Measurements from ENCODE around the gene MRPL32.

DNA sequence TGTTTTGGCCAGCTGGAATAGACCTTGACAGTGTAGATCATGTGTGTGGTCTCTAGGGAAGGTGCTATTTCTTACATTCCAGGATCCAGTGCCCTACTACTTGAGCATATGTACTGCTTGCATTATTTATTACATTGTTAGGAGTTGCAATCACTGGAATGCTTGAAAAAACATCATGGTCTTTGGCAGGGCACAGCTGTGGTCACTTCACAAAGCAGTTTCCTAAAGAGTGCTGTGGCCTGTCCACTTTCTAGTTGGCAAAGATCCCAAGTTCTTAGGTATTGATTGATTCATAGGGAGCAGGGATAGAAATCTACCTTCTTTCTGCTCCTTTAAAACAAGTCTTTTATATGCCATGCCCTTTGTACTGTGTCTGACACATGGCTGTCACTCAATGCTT, 24.9 kb upstream of the MRPL32 start:
- TF ChIP-seq EZH2 (IDR thresholded peaks at IDR 0.05; ENCODE audit: low read length, missing control alignments) = no peak
- TF ChIP-seq, protein P1, sequence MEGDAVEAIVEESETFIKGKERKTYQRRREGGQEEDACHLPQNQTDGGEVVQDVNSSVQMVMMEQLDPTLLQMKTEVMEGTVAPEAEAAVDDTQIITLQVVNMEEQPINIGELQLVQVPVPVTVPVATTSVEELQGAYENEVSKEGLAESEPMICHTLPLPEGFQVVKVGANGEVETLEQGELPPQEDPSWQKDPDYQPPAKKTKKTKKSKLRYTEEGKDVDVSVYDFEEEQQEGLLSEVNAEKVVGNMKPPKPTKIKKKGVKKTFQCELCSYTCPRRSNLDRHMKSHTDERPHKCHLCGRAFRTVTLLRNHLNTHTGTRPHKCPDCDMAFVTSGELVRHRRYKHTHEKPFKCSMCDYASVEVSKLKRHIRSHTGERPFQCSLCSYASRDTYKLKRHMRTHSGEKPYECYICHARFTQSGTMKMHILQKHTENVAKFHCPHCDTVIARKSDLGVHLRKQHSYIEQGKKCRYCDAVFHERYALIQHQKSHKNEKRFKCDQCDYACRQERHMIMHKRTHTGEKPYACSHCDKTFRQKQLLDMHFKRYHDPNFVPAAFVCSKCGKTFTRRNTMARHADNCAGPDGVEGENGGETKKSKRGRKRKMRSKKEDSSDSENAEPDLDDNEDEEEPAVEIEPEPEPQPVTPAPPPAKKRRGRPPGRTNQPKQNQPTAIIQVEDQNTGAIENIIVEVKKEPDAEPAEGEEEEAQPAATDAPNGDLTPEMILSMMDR (conservative IDR thresholded peaks at IDR 0.05 in 1 of 2, IDR thresholded peaks at IDR 0.05 in 1 of 2; ENCODE audit: low read depth in 1 of 2, low read length in 2 of 2) = no peak

Measured in fibroblast of lung (primary cell).